Hematopoietic multipotent progenitor cell treated with erythropoietin and hydrocortisone succinate and interleukin-3 and kit ligand, for 17 days (in vitro differentiated cells): ENCODE measurements around the gene HOXA4.
A peak's percentile ranks its signal among the peaks of the same experiment; 100 is the strongest.

Experiments
- DNase-seq: peaks from one replicate; pipeline ENCODE4 v3.0.0-alpha.2; 2015; ENCODE audit warnings: low spot score

The HOXA4 gene

GRCh38 chr7:27158436-27159265, 28.1 kb upstream of the HOXA4 start:
- DNase-seq: no peak

- no peak for DNase-seq
Measured at GRCh38 chr7:27157702-27158431, 27.3 kb upstream of the HOXA4 start.

GRCh38 chr7:27156916-27157701, 26.6 kb upstream of the HOXA4 start:
- DNase-seq: no peak

- DNase-seq: no peak
Measured at GRCh38 chr7:27156508-27156898, 25.9 kb upstream of the HOXA4 start, which contains the start of gene HOXA7. TSS of gene HOXA7 (minus strand) at chr7:27156675. CDS start at chr7:27156545, 130 bp downstream.

GRCh38 chr7:27155816-27156507, 25.4 kb upstream of the HOXA4 start:
- no peak for DNase-seq

- no peak for DNase-seq
Measured at GRCh38 chr7:27154901-27155815, 24.6 kb upstream of the HOXA4 start.

GRCh38 chr7:27154369-27154768, 23.8 kb upstream of the HOXA4 start:
- no peak for DNase-seq

- no peak for DNase-seq
Measured at GRCh38 chr7:27153526-27153925, 23.0 kb upstream of the HOXA4 start.

- DNase-seq: no peak
Measured at GRCh38 chr7:27152816-27153442, 22.4 kb upstream of the HOXA4 start.

- DNase-seq: no peak
Measured at GRCh38 chr7:27151931-27152815, 21.6 kb upstream of the HOXA4 start, which contains the start of gene HOXA3. TSS of gene HOXA3 (minus strand) at chr7:27152583. CDS start at chr7:27110640, 41,943 bp downstream.

GRCh38 chr7:27151341-27151930, 20.9 kb upstream of the HOXA4 start:
- no peak for DNase-seq

- DNase-seq: peak; percentile 24
Measured at GRCh38 chr7:27150568-27151340, 20.2 kb upstream of the HOXA4 start.

GRCh38 chr7:27149842-27150567, 19.4 kb upstream of the HOXA4 start:
- DNase-seq: no peak

- DNase-seq: no peak
Measured at GRCh38 chr7:27148756-27149641, 18.4 kb upstream of the HOXA4 start.

- DNase-seq: no peak
Measured at GRCh38 chr7:27148031-27148755, 17.6 kb upstream of the HOXA4 start.
